ENCODE data around the gene DBR1. TPM values are rescaled to one million over a fixed set of nuclear protein-coding genes. Genes with fewer than 3 reads are reported as not detected.

DBR1 gene
- polyA plus RNA-seq, 4 donors, result 4.9 to 12.8 (median 7.4) TPM

DNA sequence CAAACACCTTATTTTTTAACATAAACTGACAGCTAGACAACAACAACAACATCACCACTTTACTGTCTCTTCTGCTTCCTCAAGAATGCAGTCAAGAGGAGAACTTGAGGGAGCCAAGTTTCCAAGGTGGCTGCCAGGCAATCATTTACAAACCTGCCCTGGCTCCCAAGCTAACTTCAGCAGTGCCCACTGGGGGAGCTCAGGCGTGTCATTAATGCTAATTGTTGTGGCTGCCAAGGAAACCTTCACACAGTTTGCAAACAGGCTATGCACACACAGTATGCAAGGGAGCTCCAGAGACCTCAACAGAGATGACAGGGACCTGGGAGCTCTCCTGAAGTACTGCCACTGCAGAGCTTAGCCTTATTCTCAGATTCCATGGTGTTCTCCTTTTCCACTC, 61.4 kb downstream of the DBR1 start:
- no peak for DNase-seq
- H3K36me3 ChIP-seq (ENCODE audit: control insufficient read depth in 3 of 3, insufficient read depth in 2 of 3, low read depth in 1 of 3, low read length in 3 of 3), result no peaks in the 10 kb centered on the region
- no peak for FAIRE-seq
- H3K9me3 ChIP-seq (ENCODE audit: control insufficient read depth in 2 of 2, insufficient read depth in 1 of 2, low read depth in 1 of 2, low read length in 1 of 2), result no peaks in the 10 kb centered on the region
- 14 to 58% (median 26%) methylated on average over 1 of the region's 1 CpG for WGBS, 3 donors
- peaks cover 0 to 7% (median 0%) of the 10 kb centered on the region in 3 donors for H3K4me1 ChIP-seq (ENCODE audit: control insufficient read depth in 3 of 3, insufficient read depth in 2 of 3, low read depth in 1 of 3, low read length in 2 of 3)
- peaks cover 0 to 7% (median 3%) of the 10 kb centered on the region in 3 donors for H3K27me3 ChIP-seq (ENCODE audit: control insufficient read depth in 3 of 3, insufficient read depth in 3 of 3, low read length in 3 of 3)
- H3K27ac ChIP-seq (ENCODE audit: low read depth in 1 of 3, low read length in 2 of 3), result no peak overlapping the region
- H3K4me3 ChIP-seq (ENCODE audit: low read depth in 1 of 3, low read length in 3 of 3), result no peak overlapping the region

DNA sequence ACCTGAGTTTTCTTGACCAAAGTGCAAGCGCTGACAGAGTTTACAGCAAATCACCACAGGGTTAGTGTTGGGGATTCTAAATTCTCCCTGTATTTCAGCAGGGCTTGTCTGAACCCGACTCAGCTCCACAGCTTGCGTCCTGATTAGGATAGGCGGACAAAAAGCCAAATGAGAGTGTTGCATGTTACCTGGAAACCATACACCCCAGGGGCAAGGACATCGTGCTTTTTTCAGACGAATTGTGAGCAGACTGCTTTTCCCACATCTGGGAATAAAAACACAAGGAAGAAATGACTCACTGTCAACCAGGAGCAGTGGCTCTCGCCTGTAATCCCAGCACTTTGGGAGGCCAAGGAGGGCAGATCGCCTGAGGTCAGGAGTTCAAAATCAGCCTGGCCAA, 62.4 kb downstream of the DBR1 start:
- Histone ChIP-seq H3K4me3 (ENCODE audit: low read depth in 1 of 3, low read length in 3 of 3) (no peak overlapping the region), H3K27ac (ENCODE audit: low read depth in 1 of 3, low read length in 2 of 3) (no peak overlapping the region), H3K4me1 (ENCODE audit: control insufficient read depth in 3 of 3, insufficient read depth in 2 of 3, low read depth in 1 of 3, low read length in 2 of 3) (peaks cover 0 to 7% (median 0%) of the 10 kb centered on the region in 3 donors), H3K27me3 (ENCODE audit: control insufficient read depth in 3 of 3, insufficient read depth in 3 of 3, low read length in 3 of 3) (peaks cover 0 to 7% (median 3%) of the 10 kb centered on the region in 3 donors), H3K36me3 (ENCODE audit: control insufficient read depth in 3 of 3, insufficient read depth in 2 of 3, low read depth in 1 of 3, low read length in 3 of 3) (no peaks in the 10 kb centered on the region), H3K9me3 (ENCODE audit: control insufficient read depth in 2 of 2, insufficient read depth in 1 of 2, low read depth in 1 of 2, low read length in 1 of 2) (no peaks in the 10 kb centered on the region)
- WGBS, 3 donors, result 80 to 87% (median 81%) methylated on average over 8 of the region's 8 CpGs
- DNase-seq, result no peak
- FAIRE-seq, result no peak

Other genes starting within 250 kb of the DBR1 start
- 1 to 10 TPM in 1 of 4 donors, under 1 TPM in 3; 0.19 to 2.7 (median 0.36) TPM for gene CLDN18, start 164.8 kb downstream of the DBR1 start, polyA plus RNA-seq
- 1 to 10 TPM in 2 of 4 donors, under 1 TPM in 2; 0.27 to 1.6 (median 0.75) TPM for gene DZIP1L, start 59.3 kb downstream of the DBR1 start, polyA plus RNA-seq
- gene A4GNT, start 42.5 kb downstream of the DBR1 start, polyA plus RNA-seq, result under 1 TPM in 1 of 4 donors, not detected in 3; 0.03 TPM
- gene ARMC8, start 12.4 kb upstream of the DBR1 start, polyA plus RNA-seq, result 10 to 100 TPM in 3 of 4 donors, 1 to 10 TPM in 1; 9.5 to 29.0 (median 11.8) TPM
- gene NME9, start 154.9 kb upstream of the DBR1 start, polyA plus RNA-seq, result under 1 TPM in 2 of 4 donors, not detected in 2; 0.13 to 0.84 TPM
- 10 to 100 TPM in 1 of 4 donors, 1 to 10 TPM in 2, under 1 TPM in 1; 0.45 to 10.1 (median 3.6) TPM for gene MRAS, start 173.7 kb upstream of the DBR1 start, polyA plus RNA-seq

Measured in small intestine (tissue), 7 donors.